ENCODE measurements around the gene PCNX1.

The PCNX1 gene

GRCh38 chr14:71076462-71077092 is 169.3 kb downstream of the PCNX1 start:
- no peaks in the 10 kb centered on the region for H3F3A ChIP-seq (ENCODE audit: low read depth)
- no peak overlapping the region for H3K4me3 ChIP-seq (ENCODE audit: low read length, poor library complexity, severe bottlenecking)
- H4K20me1 ChIP-seq (ENCODE audit: insufficient read depth, low read length, poor library complexity, severe bottlenecking): no peaks in the 10 kb centered on the region
- H3K4me1 ChIP-seq (ENCODE audit: insufficient read depth, low read length, poor library complexity, severe bottlenecking): peaks cover 8% of the 10 kb centered on the region
- H3K9me3 ChIP-seq (ENCODE audit: insufficient read depth, low read depth, low read length): peaks cover 6% of the 10 kb centered on the region; the same call in 1 of the 2 replicates
- H3K79me2 ChIP-seq (ENCODE audit: insufficient read depth, low read length): no peaks in the 10 kb centered on the region
- H3K9me2 ChIP-seq (replicated peaks; ENCODE audit: low read depth, low read length): no peaks in the 10 kb centered on the region
- peaks cover 73% of the 10 kb centered on the region; the same call in 1 of the 2 replicates for H3K36me3 ChIP-seq (ENCODE audit: insufficient read depth, low read length)
- TF ChIP-seq, protein P1, sequence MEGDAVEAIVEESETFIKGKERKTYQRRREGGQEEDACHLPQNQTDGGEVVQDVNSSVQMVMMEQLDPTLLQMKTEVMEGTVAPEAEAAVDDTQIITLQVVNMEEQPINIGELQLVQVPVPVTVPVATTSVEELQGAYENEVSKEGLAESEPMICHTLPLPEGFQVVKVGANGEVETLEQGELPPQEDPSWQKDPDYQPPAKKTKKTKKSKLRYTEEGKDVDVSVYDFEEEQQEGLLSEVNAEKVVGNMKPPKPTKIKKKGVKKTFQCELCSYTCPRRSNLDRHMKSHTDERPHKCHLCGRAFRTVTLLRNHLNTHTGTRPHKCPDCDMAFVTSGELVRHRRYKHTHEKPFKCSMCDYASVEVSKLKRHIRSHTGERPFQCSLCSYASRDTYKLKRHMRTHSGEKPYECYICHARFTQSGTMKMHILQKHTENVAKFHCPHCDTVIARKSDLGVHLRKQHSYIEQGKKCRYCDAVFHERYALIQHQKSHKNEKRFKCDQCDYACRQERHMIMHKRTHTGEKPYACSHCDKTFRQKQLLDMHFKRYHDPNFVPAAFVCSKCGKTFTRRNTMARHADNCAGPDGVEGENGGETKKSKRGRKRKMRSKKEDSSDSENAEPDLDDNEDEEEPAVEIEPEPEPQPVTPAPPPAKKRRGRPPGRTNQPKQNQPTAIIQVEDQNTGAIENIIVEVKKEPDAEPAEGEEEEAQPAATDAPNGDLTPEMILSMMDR (conservative IDR thresholded peaks at IDR 0.05; ENCODE audit: low read length): no peak
- TF ChIP-seq EZH2phosphoT487 (IDR thresholded peaks at IDR 0.05; ENCODE audit: borderline replicate concordance): no peak
- no peak overlapping the region for H3K4me2 ChIP-seq (ENCODE audit: low read depth, low read length, poor library complexity, severe bottlenecking)
- no peak overlapping the region for H3K9ac ChIP-seq (ENCODE audit: low read depth, low read length, poor library complexity, severe bottlenecking)
- no peaks in the 10 kb centered on the region for H3K27me3 ChIP-seq (ENCODE audit: insufficient read depth, low read length, poor library complexity, severe bottlenecking)
- no peak overlapping the region for H2AFZ ChIP-seq (ENCODE audit: low read length)

DNA sequence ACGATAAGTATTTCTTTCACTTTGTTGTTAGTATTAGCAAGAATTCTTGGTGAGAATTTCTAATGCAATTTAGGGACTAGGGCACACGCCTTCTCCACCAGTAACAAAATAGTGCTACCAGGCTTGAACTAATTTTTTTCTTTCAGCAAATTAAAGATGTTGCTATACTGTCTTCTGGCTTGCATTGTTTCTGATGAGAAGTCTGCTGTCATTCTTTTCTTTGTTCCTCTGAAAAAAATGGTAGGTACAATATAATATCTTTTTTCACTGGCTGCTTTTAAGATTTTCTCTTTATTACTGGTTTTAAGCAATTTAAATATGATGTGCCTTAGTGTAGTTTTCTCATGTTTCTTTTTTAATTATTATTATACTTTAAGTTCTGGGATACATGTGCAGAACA is 171.2 kb downstream of the PCNX1 start:
- Histone ChIP-seq H4K20me1 (ENCODE audit: insufficient read depth, low read length, poor library complexity, severe bottlenecking) (no peaks in the 10 kb centered on the region), H3F3A (ENCODE audit: low read depth) (no peaks in the 10 kb centered on the region), H3K9me2 (replicated peaks; ENCODE audit: low read depth, low read length) (no peaks in the 10 kb centered on the region), H3K4me3 (ENCODE audit: low read length, poor library complexity, severe bottlenecking) (no peak overlapping the region), H3K36me3 (ENCODE audit: insufficient read depth, low read length) (peaks cover 60% of the 10 kb centered on the region; the same call in 1 of the 2 replicates), H3K4me1 (ENCODE audit: insufficient read depth, low read length, poor library complexity, severe bottlenecking) (no peaks in the 10 kb centered on the region), H3K9me3 (ENCODE audit: insufficient read depth, low read depth, low read length) (peaks cover 6% of the 10 kb centered on the region; the same call in 1 of the 2 replicates), H3K9ac (ENCODE audit: low read depth, low read length, poor library complexity, severe bottlenecking) (no peak overlapping the region), H3K79me2 (ENCODE audit: insufficient read depth, low read length) (no peaks in the 10 kb centered on the region), H2AFZ (ENCODE audit: low read length) (no peak overlapping the region), H3K4me2 (ENCODE audit: low read depth, low read length, poor library complexity, severe bottlenecking) (no peak overlapping the region), H3K27me3 (ENCODE audit: insufficient read depth, low read length, poor library complexity, severe bottlenecking) (no peaks in the 10 kb centered on the region)
- TF ChIP-seq, protein P1 (conservative IDR thresholded peaks at IDR 0.05; ENCODE audit: low read length): no peak
- TF ChIP-seq EZH2phosphoT487 (IDR thresholded peaks at IDR 0.05; ENCODE audit: borderline replicate concordance): no peak

GRCh38 chr14:71086567-71086966 is 179.3 kb downstream of the PCNX1 start:
- H3K9me3 ChIP-seq (ENCODE audit: insufficient read depth, low read depth, low read length): no peaks in the 10 kb centered on the region
- H3F3A ChIP-seq (ENCODE audit: low read depth): no peaks in the 10 kb centered on the region
- peak overlapping the region; percentile 34 for H3K9ac ChIP-seq (ENCODE audit: low read depth, low read length, poor library complexity, severe bottlenecking)
- H3K36me3 ChIP-seq (ENCODE audit: insufficient read depth, low read length): peaks cover 54% of the 10 kb centered on the region
- peaks cover 10% of the 10 kb centered on the region for H3K4me1 ChIP-seq (ENCODE audit: insufficient read depth, low read length, poor library complexity, severe bottlenecking)
- no peaks in the 10 kb centered on the region for H3K79me2 ChIP-seq (ENCODE audit: insufficient read depth, low read length)
- H4K20me1 ChIP-seq (ENCODE audit: insufficient read depth, low read length, poor library complexity, severe bottlenecking): no peaks in the 10 kb centered on the region
- no peak overlapping the region for H2AFZ ChIP-seq (ENCODE audit: low read length)
- H3K27me3 ChIP-seq (ENCODE audit: insufficient read depth, low read length, poor library complexity, severe bottlenecking): no peaks in the 10 kb centered on the region
- no peak for TF ChIP-seq EZH2phosphoT487 (IDR thresholded peaks at IDR 0.05; ENCODE audit: borderline replicate concordance)
- TF ChIP-seq, protein P1 (conservative IDR thresholded peaks at IDR 0.05; ENCODE audit: low read length): no peak
- H3K4me3 ChIP-seq (ENCODE audit: low read length, poor library complexity, severe bottlenecking): no peak overlapping the region
- peak overlapping the region; percentile 24 for H3K4me2 ChIP-seq (ENCODE audit: low read depth, low read length, poor library complexity, severe bottlenecking)
- no peaks in the 10 kb centered on the region for H3K9me2 ChIP-seq (replicated peaks; ENCODE audit: low read depth, low read length)

Measured in Loucy (cell line).